ENCODE results near the gene FASN. TPM values are rescaled to one million over a fixed set of nuclear protein-coding genes. Genes with fewer than 3 reads are reported as not detected.

FASN gene
- total and polyA plus RNA-seq, 2 experiments from 2014 or later: 85.9 to 276 TPM

- H3K9me3 ChIP-seq (ENCODE audit: low read depth): no peaks in the 10 kb centered on the region
- peaks cover 31% of the 10 kb centered on the region for H3K4me1 ChIP-seq (ENCODE audit: low read depth)
- H3K27me3 ChIP-seq: no peaks in the 10 kb centered on the region
- TF ChIP-seq, protein P1, sequence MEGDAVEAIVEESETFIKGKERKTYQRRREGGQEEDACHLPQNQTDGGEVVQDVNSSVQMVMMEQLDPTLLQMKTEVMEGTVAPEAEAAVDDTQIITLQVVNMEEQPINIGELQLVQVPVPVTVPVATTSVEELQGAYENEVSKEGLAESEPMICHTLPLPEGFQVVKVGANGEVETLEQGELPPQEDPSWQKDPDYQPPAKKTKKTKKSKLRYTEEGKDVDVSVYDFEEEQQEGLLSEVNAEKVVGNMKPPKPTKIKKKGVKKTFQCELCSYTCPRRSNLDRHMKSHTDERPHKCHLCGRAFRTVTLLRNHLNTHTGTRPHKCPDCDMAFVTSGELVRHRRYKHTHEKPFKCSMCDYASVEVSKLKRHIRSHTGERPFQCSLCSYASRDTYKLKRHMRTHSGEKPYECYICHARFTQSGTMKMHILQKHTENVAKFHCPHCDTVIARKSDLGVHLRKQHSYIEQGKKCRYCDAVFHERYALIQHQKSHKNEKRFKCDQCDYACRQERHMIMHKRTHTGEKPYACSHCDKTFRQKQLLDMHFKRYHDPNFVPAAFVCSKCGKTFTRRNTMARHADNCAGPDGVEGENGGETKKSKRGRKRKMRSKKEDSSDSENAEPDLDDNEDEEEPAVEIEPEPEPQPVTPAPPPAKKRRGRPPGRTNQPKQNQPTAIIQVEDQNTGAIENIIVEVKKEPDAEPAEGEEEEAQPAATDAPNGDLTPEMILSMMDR (IDR thresholded peaks at IDR 0.05; ENCODE audit: low read depth, low read length): peak; percentile 23
- peak overlapping the region; percentile 47 for H3K27ac ChIP-seq
- no peak for DNase-seq (ENCODE audit: low read depth in 1 of 2, low spot score in 1 of 2)
- no peak overlapping the region for H3K4me3 ChIP-seq
- H3K36me3 ChIP-seq: no peaks in the 10 kb centered on the region
Observed at GRCh38 chr17:82107341-82107860, 9.4 kb upstream of the FASN start.

DNA sequence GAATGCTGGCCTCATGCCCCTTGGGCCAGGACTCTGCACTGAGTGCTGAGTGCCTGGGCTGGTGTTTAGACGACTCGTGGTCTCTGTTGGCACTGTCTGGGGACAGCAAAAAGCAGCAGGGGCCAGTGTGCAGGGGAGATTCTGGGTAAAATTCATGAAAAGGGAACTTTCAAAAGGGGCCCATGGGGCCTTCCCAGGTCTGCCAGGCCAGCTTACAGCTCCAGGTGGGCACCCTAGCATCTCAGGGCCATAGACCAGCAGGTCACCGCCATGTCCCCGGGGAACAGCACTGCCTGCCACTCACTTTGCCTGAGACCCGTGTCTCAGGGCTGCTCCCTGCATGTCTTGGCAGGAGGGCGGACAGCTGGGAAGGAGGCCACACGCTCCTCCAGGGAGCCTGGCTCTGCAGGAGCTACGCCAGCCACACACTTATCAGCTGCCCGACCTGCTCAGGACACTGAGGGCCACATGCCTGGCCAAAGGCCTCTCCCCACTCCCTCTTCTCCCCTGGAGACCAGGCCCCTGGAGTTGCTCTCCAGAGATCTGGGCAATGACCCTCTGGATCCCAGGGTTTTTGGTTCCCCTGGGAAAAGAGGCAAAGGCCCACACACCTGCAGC lies 8.8 kb upstream of the FASN start:
- H3K36me3 ChIP-seq: no peaks in the 10 kb centered on the region
- no peak overlapping the region for H3K4me3 ChIP-seq
- no peaks in the 10 kb centered on the region for H3K9me3 ChIP-seq (ENCODE audit: low read depth)
- TF ChIP-seq, protein P1 (IDR thresholded peaks at IDR 0.05; ENCODE audit: low read depth, low read length): no peak
- DNase-seq (ENCODE audit: low read depth in 1 of 2, low spot score in 1 of 2): no peak
- H3K27me3 ChIP-seq: no peaks in the 10 kb centered on the region
- H3K4me1 ChIP-seq (ENCODE audit: low read depth): peaks cover 31% of the 10 kb centered on the region
- peak overlapping the region; percentile 88 for H3K27ac ChIP-seq

- TF ChIP-seq, protein P1 (IDR thresholded peaks at IDR 0.05; ENCODE audit: low read depth, low read length): peak; percentile 40
- peak; percentile 58 to 73 for DNase-seq (ENCODE audit: low read depth in 1 of 2, low spot score in 1 of 2)
- H3K27me3 ChIP-seq: no peaks in the 10 kb centered on the region
- peaks cover 31% of the 10 kb centered on the region for H3K4me1 ChIP-seq (ENCODE audit: low read depth)
- H3K36me3 ChIP-seq: no peaks in the 10 kb centered on the region
- no peak overlapping the region for H3K4me3 ChIP-seq
- H3K27ac ChIP-seq: peak overlapping the region; percentile 88
- no peaks in the 10 kb centered on the region for H3K9me3 ChIP-seq (ENCODE audit: low read depth)
Observed at GRCh38 chr17:82105882-82106687, 8.0 kb upstream of the FASN start.

- Histone ChIP-seq H3K9me3 (ENCODE audit: low read depth) (no peaks in the 10 kb centered on the region), H3K27me3 (no peaks in the 10 kb centered on the region), H3K36me3 (no peaks in the 10 kb centered on the region), H3K4me3 (no peak overlapping the region), H3K4me1 (ENCODE audit: low read depth) (peaks cover 31% of the 10 kb centered on the region), H3K27ac (peak overlapping the region; percentile 88)
- no peak for DNase-seq (ENCODE audit: low read depth in 1 of 2, low spot score in 1 of 2)
- TF ChIP-seq, protein P1 (IDR thresholded peaks at IDR 0.05; ENCODE audit: low read depth, low read length): no peak
Observed at GRCh38 chr17:82105417-82105881, 7.4 kb upstream of the FASN start.

DNA sequence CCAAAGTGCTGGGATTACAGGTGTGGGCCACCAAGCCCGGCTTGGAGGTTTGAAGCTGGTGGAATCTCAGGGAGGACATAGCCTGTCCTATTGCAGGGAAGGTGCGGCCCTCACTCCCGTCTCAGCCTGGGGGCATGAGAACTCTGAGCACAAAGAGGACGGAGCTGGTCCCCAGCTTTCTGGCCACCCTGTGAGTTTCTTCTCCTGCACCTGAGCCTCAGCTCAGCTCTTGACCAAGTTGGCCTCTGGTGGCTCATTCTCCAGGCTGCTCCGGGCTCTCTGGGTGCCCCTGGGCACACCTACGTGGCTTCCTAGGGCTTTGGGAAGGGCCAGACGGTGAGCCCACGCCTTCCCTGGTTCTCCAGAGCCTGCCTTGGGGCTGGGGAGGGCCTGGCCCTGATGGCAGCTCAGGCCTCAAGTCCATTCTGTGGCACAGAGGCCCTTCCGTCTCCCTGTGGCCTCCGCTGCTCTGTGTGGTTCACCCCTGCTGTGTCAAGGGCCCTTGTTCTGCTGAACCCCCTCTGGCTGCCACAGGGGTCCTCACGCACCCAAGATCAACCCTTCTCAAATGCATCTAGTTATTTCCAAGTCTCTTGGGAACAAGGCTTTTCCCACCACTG lies 6.9 kb upstream of the FASN start:
- DNase-seq (ENCODE audit: low read depth in 1 of 2, low spot score in 1 of 2): no peak
- Histone ChIP-seq H3K4me3 (no peak overlapping the region), H3K27ac (peak overlapping the region; percentile 88), H3K9me3 (ENCODE audit: low read depth) (no peaks in the 10 kb centered on the region), H3K36me3 (no peaks in the 10 kb centered on the region), H3K4me1 (ENCODE audit: low read depth) (peaks cover 31% of the 10 kb centered on the region), H3K27me3 (no peaks in the 10 kb centered on the region)
- TF ChIP-seq, protein P1 (IDR thresholded peaks at IDR 0.05; ENCODE audit: low read depth, low read length): no peak

All from cardiac muscle cell (in vitro differentiated cells and primary cell).